GM18511 (cell line): ENCODE results near the gene PTPN20.
"Not testable (repeated sequence)": the region's sequence is repeated elsewhere in the genome, so short reads cannot be mapped to it uniquely, and the experiment has no call there.

Experiments used
- ATAC-seq: cut with Tn5 transposase; IDR thresholded peaks from one replicate; pipeline ENCODE4 v1.9.1; 2021; ENCODE audit warnings: mild to moderate bottlenecking, moderate library complexity; ENCODE audit not compliant: unreplicated experiment

Gene PTPN20

GRCh38 chr10:46911144-46911876 is at the start of gene PTPN20:
TSS of gene PTPN20 (plus strand) at chr10:46911428. CDS start at chr10:46932500, 21,072 bp downstream.
- not testable (repeated sequence) for ATAC-seq

DNA sequence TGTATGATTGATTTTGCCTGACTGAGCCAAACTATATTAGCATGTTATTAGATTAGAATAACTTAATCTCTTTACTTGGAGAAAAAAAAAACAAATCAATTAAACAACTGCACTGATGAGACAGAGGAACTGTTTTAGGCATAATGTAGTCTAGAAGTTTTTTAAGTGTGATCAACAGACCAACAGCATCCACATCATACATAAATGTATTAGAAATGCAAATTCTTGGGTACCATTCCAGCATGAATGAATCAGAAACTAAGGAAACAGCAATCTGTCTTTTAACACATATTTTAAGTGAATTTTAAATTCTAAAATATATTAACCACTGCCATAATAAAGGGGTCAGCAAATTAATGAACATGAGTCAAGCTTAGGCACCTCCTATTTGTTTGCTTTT is 41.5 kb upstream of the PTPN20 start:
- not testable (repeated sequence) for ATAC-seq

DNA sequence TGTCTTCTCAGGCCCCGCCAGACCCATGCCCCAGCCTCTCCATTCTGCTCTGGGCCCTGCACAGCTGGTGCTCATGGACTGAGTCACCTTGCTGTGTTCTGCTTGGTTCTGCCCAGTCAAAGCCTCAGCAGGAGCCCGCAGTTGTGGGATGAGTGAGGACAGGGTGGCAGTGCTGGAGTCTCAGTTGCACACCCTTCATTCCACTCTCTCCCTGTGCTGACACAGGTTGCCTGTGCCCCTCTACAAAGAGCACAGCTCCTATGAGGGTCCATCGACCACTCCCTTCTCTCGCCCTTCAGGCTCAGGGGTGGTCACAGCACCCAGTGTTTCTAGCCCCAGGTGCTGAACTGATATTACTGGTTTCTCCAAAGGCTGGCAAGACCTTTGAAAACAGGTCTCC is 39.6 kb upstream of the PTPN20 start:
- not testable (repeated sequence) for ATAC-seq

DNA sequence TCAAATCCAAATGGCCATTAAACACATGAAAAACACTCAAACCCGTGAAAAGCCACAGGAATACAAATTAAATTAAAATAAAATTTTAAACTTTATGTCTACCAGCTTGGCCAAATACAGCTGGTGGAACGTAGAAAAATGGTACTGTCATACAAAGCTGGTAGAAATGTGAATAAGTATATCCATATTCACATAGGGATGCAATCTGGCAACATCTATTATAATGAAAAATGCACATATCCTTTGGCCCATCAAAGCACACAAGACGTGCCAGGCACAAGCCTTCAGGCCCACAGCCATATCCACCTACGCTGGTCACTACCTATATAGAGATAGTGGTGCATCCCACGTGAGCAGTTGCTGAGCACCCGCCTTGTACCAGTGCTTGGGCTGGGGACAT is 35.9 kb upstream of the PTPN20 start:
- ATAC-seq: not testable (repeated sequence)

- ATAC-seq: not testable (repeated sequence)
Measured at GRCh38 chr10:46876773-46877172, 34.5 kb upstream of the PTPN20 start.

DNA sequence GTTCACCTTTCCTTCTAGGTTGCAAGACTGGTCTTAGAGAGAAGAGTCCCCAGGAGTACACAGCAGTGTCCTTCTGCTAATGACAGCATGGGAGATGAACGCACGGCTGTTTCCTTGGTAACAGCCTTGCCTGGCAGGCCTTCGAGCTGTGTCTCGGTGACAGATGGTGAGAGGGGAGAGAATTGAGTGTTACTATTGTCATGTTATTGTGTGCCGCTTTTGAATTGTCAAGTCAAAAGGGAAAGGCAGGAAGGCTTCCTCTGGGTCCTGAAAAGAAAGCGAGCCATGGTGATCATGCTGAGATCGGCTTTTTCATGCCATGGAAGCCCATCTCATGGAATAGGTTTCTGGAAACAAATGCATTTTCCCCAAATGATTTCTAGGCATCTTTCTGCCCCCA is 32.5 kb upstream of the PTPN20 start:
- ATAC-seq: not testable (repeated sequence)

DNA sequence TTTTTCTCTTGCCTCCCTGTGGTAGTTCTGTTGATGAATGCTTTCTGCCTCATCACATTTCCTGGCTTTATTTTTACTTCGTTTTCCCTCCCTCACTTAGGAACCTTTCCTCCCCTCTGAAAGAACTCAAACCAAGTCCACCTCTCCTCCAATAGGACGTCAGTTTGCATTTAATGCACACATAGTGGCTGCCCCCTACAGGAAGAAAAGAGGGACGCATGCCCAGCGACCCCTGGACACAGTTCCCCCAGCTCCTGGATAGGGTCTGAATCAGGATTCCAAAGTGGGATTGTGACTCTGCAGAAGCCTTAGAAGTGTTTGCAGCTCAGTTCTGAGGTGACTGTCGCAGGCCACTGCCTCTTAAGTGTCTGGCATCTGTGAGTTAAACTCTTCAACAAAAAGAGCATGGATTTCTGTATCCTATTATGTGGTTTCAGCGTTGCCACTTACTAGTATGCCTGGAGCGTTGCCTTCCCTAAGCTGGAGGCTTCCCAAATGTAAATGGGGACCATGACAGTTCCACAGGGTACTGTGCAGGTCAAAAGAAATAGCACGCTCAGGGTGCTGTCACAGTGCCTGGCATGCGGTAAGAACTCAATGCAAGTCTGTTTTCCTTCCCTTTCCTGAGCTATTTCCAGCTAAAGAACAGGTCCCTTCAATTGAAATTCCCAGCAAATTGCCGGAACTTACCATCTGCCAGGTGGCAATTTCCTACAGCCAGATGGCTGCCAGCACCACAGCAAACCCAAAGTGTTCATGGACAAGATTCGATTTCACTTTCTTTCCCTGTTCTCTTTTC is 20.2 kb upstream of the PTPN20 start:
- not testable (repeated sequence) for ATAC-seq

GRCh38 chr10:46896762-46897692 is 14.2 kb upstream of the PTPN20 start:
- ATAC-seq: not testable (repeated sequence)

DNA sequence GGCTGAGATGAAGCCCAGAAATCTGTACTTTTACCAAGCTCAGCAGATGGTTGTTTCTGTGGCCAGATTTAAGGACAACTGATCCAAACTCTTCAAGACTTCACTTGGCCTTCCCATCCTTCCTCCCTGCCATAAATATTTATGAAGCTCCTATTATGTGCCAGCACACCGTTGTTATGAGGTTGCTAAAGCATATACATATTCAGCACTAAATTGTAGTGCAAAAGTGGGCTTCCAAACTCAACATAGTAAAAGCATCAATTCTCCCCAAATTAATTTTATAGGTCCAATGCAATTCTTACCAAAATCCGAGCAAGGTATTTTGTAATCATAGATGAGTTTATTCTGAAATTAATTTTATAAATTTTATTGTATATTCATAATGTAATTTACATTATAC is 10.0 kb upstream of the PTPN20 start:
- not testable (repeated sequence) for ATAC-seq

DNA sequence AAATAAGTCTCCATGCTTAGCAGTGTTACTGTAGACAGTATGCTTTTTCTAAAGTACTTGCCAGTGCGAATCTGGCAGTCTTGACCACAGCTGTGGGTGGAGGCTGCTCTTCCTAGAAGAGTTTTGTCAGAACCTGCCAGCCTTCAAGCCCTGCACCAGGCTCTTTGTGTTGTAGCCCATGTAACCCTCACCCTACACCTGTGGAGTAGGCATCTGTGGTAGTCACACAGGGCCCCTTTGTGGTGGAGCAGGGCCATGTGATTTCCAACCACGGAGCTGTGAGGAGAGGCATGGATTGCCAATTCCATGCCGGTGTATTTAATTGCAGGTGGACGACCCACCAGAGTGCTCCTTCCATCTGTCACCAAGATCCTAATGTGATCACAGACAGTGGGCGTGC is 7.4 kb upstream of the PTPN20 start:
- ATAC-seq: not testable (repeated sequence)

DNA sequence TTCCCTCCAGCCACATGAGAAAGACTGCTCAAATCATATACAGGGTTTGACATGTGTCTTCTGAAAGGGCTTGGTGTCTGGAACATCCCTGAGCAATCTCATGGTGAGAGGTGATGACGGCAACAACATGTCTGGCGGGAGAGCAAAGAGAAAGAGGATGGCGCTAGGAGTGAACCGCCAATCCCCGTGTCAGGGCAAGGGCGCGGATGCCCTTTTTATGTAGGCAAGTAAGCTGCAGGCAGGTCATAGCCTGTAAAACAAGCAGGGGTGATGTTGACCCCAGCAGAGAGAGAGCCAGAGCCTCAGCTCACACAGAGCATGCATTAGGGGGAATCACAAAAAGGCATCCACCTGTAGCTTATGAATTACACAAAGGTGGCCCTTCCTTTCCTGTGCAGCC is 4.9 kb upstream of the PTPN20 start:
- not testable (repeated sequence) for ATAC-seq

DNA sequence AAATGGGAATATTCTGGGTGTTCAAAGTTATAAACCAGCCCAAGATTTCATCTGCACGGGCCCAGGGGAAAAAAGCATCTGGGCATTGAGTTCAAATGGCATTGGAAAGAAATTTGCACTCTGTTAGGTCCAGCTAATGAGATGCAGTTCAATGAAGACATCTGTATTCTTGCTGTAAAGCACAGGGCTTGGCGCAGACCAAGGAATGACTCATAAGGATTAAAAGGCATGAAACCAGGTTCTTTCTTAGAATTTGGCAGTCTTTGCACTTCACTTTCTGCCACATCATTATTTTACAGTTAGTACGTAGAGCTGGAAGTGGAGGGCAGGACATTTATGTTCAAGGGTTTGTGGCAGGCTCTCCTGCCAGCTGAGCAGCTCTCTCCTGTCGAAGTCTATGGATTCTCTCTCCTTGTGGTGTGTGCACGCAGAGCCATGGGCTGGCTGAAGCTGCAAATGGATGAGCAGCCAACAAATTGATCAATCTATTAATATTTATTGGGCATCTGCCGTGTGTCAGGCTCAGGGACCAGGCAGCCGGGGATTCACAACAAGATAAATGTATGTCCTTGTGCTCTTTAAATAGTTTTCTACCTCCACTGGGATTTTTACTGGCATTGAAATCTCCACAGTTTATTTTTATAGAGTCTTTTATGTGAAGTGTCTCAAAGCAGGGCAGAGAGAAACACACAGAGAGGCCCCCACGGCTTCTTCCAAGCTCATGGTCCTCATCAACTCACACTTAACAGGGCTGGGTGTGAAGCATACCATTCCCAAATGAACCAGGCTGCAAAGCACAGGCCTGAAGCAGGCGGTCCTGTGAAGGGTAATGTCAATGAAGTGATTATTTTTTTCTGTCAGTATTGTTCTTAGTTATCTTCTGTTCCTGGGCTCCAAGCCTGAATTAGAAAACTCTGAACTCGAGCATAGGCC is 3.8 kb upstream of the PTPN20 start:
- not testable (repeated sequence) for ATAC-seq

DNA sequence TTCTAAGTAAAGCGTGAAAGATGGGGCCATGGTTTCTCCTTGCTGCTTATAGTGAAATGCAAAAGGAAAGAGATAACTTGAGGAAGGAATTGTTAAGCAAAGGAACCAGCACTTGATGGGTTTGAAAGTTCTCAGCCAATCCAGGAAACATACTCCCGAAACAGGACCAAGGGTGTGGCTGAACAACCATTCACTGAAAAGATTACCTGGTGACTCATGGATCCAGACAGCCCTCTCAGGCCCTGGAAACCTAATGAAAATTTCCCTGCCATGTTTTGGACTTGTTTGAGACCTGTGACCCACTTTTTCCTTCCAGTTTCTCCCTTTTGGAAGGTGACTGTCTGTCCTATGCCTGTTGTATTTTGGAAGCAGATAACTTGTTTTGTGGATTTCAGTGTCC is 11.3 kb downstream of the PTPN20 start:
- ATAC-seq: not testable (repeated sequence)

DNA sequence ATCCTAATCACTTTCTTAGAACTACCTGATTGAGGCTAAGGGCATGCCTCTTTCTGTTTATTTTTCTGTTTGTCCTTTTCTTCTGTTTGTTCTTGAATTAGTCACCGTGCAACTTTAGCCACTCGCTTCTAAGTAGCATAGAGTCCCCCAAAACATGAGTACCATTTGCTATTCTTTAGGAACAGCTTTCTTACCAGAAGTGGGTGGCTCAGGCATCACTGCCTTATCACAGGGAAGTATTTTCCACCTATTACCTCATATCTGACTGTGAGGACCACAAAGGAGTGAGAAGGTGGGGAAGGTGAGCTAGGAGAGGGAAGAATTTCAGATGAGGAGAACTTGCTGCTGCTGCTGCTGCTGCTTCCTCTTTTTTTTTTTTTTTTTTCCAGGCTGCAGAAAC is 13.9 kb downstream of the PTPN20 start:
- not testable (repeated sequence) for ATAC-seq

DNA sequence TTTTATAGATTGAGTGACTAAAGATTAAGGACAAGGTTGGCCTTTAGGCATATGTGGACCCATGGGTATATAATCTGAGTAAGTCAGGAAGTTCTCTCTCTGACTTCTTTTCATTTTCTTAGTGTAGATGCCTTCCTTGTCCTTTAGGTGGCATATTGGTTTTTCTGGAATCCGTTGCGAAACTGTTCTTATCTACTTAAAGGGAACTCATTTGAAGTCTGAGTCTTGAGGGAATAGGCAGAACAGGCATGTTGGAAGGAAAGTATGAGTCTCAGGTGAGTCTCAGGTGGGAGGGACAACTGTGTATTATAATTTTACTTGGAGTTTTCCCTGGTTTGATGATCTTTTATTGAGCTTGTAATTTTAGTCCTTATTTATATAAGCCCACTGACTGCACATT is 14.6 kb downstream of the PTPN20 start:
- not testable (repeated sequence) for ATAC-seq

GRCh38 chr10:46928810-46929209 is 17.6 kb downstream of the PTPN20 start:
- not testable (repeated sequence) for ATAC-seq

DNA sequence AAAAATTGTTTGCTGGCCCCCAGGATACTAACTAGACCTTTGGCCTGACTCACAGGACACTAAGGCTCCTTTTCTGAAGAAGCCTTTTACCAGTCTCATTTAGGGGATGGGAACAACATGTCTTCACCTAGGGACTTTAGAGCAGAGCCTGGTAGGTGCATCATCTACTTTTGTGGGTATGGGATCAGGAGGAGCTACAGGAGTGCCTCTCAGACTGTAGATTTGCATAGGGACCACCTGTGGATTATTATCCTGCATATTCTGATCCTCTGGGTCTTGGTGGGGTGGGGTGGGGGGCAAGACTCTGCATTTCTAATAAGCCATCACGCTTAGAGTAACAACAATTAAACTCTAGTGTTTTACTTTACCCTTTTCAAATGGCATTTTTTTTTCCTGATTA is 21.2 kb downstream of the PTPN20 start:
- ATAC-seq: not testable (repeated sequence)

DNA sequence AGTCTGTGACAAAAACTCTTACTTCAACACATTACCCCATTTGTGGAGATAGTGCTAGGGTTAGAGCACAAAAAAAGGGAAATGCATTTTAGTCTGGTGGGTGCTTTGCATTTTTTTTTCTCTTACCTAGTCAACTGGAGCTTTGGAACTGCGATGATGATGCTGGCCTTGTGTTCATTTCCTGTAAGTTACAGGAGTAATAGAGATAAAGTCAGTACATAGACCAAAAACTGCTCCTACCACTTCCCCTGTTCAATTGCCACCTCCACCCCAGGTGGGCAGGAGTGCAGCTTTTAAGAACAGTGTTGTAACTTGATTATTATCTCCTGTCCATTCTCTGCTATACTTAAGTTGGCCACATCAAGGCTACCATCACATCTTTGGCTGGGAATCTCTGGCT is 29.9 kb downstream of the PTPN20 start:
- ATAC-seq: not testable (repeated sequence)

DNA sequence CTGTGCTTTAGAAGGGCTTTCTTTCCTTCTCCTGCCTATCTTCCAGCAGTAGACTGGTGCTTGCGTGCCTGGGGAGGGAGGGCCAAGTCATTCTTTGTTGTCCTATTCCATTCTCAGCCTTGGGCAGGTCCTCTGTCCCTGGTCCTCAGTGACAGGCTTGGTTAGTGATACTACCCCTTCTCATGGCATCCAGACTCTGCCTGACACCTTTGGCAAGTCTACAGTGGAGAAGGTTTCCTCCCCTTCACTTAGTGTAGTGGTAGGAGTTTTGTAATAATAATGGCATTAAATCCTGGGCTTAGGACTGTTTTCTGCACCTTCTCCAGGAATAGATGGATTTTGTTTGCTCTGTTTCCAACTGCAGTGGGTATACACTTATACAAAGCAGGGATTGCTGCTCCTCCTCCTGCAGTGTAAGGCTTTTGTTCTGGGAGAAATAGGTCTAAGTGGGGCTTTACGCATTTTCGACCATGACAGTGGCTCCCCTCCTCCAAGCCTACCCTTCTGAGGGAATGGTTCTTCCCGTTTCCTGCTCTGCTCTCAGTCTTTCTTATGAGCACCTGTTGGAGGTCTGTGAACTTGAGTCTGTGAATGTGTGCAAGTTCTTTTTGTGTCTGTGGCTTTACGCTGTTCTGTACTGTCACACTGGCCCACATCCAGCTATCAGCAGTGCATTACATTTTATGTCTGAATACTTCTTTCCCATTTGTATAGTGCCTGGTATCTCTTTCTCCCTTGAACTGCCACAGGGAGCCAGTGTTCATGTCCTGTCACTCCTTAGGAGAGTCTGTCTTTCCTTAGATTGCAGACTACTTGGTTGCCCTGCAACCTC is 37.7 kb downstream of the PTPN20 start:
- not testable (repeated sequence) for ATAC-seq
